B cell (primary cell): Measurements from ENCODE around the gene CIB1. TPM values are rescaled to one million over a fixed set of nuclear protein-coding genes. Genes with fewer than 3 reads are reported as not detected.

Experiments used
- ATAC-seq: fragments of 200-7000 bp; cut with Tn5 transposase; one replicate; pipeline ENCODE4 v1.10.0; 2021; ENCODE audit warnings: low read depth, mild to moderate bottlenecking, moderate number of reproducible peaks, moderate library complexity
- CTCF ChIA-PET: fragments of 350-600 bp; sonication (Branson Sonifier 250); formaldehyde crosslinking; loops from one replicate; lab custom pipeline; 2021; ENCODE audit warnings: antibody characterized with exemption, inconsistent platforms; lab: Charles Lee
- POLR2A ChIA-PET: fragments of 350-600 bp; sonication (Branson Sonifier 250); formaldehyde crosslinking; loops from one replicate; lab custom pipeline; 2021; ENCODE audit warnings: antibody characterized with exemption; lab: Charles Lee
- DNase-seq: peaks from one replicate; pipeline ENCODE4 v3.0.0; 2013
- H2AFZ ChIP-seq: 2 replicates; pipeline ENCODE4 v1.6.1; 2012; ENCODE audit warnings: mild to moderate bottlenecking, low read depth, low read length; ENCODE audit not compliant: insufficient read depth, poor library complexity, severe bottlenecking
- H3K27ac ChIP-seq, 2 donors: 1 replicate in 1 of 2; 2 replicates in 1 of 2; pipeline ENCODE4 v1.5.1; 2012 to 2013; ENCODE audit warnings: low read length in 2 of 2, mild to moderate bottlenecking in 2 of 2, moderate library complexity in 1 of 2
- H3K27me3 ChIP-seq, 4 experiments: fragments of 200-600 bp in 1 of 4; sonication (generic) in 1 of 4; replicated peaks in 1 of 4; 1 replicate in 2 of 4; 2 replicates in 2 of 4; pipeline versions ENCODE4 v1.6.1 to v1.7.0; 2013 to 2016; ENCODE audit warnings: low read length in 3 of 4, mild to moderate bottlenecking in 2 of 4, mixed read lengths in 1 of 4, moderate library complexity in 1 of 4; ENCODE audit not compliant: insufficient read depth in 4 of 4, control insufficient read depth in 3 of 4; ENCODE audit errors: control extremely low read depth in 1 of 4
- H3K36me3 ChIP-seq, 2 experiments: replicated peaks in 1 of 2; 1 replicate in 1 of 2; 2 replicates in 1 of 2; pipeline versions ENCODE4 v1.6.1 to v1.7.1; 2013; ENCODE audit warnings: low read length in 1 of 2; ENCODE audit not compliant: insufficient read depth in 2 of 2, control insufficient read depth in 1 of 2; ENCODE audit errors: control extremely low read depth in 1 of 2, extremely low read depth in 1 of 2
- H3K4me1 ChIP-seq, 2 donors: fragments of 200-600 bp in 1 of 2; sonication (generic) in 1 of 2; 1 replicate in 1 of 2; 2 replicates in 1 of 2; pipeline versions ENCODE4 v1.5.1 to v1.6.1; 2013 to 2017; ENCODE audit warnings: low read length in 2 of 2; ENCODE audit not compliant: control insufficient read depth in 2 of 2, insufficient read depth in 2 of 2
- H3K4me2 ChIP-seq: replicated peaks from 2 replicates; pipeline ENCODE3; 2012; ENCODE audit warnings: mild to moderate bottlenecking, low read depth, low read length; ENCODE audit not compliant: poor library complexity, severe bottlenecking
- H3K4me3 ChIP-seq, 5 experiments: fragments of 200-600 bp in 1 of 5; sonication (generic) in 1 of 5; 1 replicate in 3 of 5; 2 replicates in 2 of 5; pipeline versions ENCODE4 v1.5.1 to v1.7.0; 2011 to 2016; ENCODE audit warnings: low read length in 4 of 5, mild to moderate bottlenecking in 4 of 5, low read depth in 2 of 5, control low read depth in 1 of 5, moderate library complexity in 1 of 5; ENCODE audit not compliant: insufficient read depth in 1 of 5; ENCODE audit errors: control extremely low read depth in 1 of 5, extremely low read depth in 1 of 5
- H3K79me2 ChIP-seq: fragments of 200-600 bp; sonication (generic); one replicate; pipeline ENCODE4 v1.6.0; 2016; ENCODE audit warnings: low read length; ENCODE audit not compliant: control insufficient read depth, insufficient read depth
- H3K9ac ChIP-seq: fragments of 200-600 bp; sonication (generic); 2 replicates; pipeline ENCODE4 v1.6.1; 2017; ENCODE audit warnings: mild to moderate bottlenecking, low read length, moderate library complexity
- H3K9me3 ChIP-seq, 3 donors: one replicate each; pipeline versions ENCODE4 v1.6.1 to v1.7.1; 2013; ENCODE audit warnings: low read length in 2 of 3; ENCODE audit not compliant: control insufficient read depth in 2 of 3, insufficient read depth in 1 of 3; ENCODE audit errors: control extremely low read depth in 1 of 3
- H4K20me1 ChIP-seq: 2 replicates; pipeline ENCODE4 v1.6.0; 2012; ENCODE audit warnings: mild to moderate bottlenecking, low read length; ENCODE audit not compliant: insufficient read depth, control insufficient read depth, poor library complexity, severe bottlenecking
- H3K27ac Mint-ChIP-seq: one replicate; pipeline ENCODE4 v1.8.0; 2021; ENCODE audit warnings: mixed read lengths
- H3K27me3 Mint-ChIP-seq: one replicate; pipeline ENCODE4 v1.8.0; 2021; ENCODE audit warnings: mixed read lengths
- H3K4me1 Mint-ChIP-seq: one replicate; pipeline ENCODE4 v1.8.0; 2021; ENCODE audit warnings: mixed read lengths
- H3K4me3 Mint-ChIP-seq: one replicate; pipeline ENCODE4 v1.8.0; 2021; ENCODE audit warnings: mixed read lengths
- H3K9me3 Mint-ChIP-seq: one replicate; pipeline ENCODE4 v1.8.0; 2022; ENCODE audit warnings: mixed read lengths; ENCODE audit not compliant: insufficient read depth
- EZH2 ChIP-seq: IDR thresholded peaks from 2 replicates; pipeline ENCODE4 v1.6.1; 2012; ENCODE audit warnings: borderline replicate concordance, low read depth, mild to moderate bottlenecking, moderate library complexity, low read length; ENCODE audit not compliant: insufficient read depth, poor library complexity, severe bottlenecking
- WGBS: methylation state at CpG from one replicate; pipeline ENCODE4 v1.1.5; 2013; ENCODE audit warnings: missing lambda C conversion rate; ENCODE audit not compliant: insufficient coverage; 5-methylcytosine and 5-hydroxymethylcytosine counted together
- intact Hi-C: fragments of 100-400 bp; cut with micrococcal nuclease; formaldehyde crosslinking; loops from one replicate; pipeline ENCODE4 v1.10.0; 2022
- polyA plus RNA-seq: library from polyadenylated mRNA; depleted of rRNA; stranded (reverse); fragments of >200 nt; gene quantifications from 2 replicates; pipeline ENCODE4 v1.2.3, GENCODE V29; 2012
- total RNA-seq, 2 donors: library from RNA; stranded (reverse); fragments of 120-200 nt in 1 of 2; gene quantifications; 1 replicate in 1 of 2; 2 replicates in 1 of 2; pipeline versions ENCODE4 v1.2.3 to v1.2.4, GENCODE V29; 2013 to 2022
- TF ChIP-seq, protein P1 (sequence below): fragments of 200-600 bp; IDR thresholded peaks from one replicate; pipeline ENCODE4 v1.8.0; 2022; ENCODE audit warnings: antibody characterized with exemption, mild to moderate bottlenecking

Gene CIB1
- total and polyA plus RNA-seq, 2 donors (not counting 1 experiment from before 2014, with no cell fraction given), result 153 to 157 TPM

GRCh38 chr15:90228960-90229359 lies 4.8 kb downstream of the CIB1 start:
- Histone ChIP-seq H3K4me3 (no peak overlapping the region), H3K27ac (peak overlapping the region in 1 of 2 donors; percentile 99), H3K79me2 (peaks cover 43% of the 10 kb centered on the region), H3K9ac (no peak overlapping the region), H3K4me2 (no peak overlapping the region), H2AFZ (no peak overlapping the region), H3K9me3 (no peaks in the 10 kb centered on the region), H4K20me1 (peaks cover 56% of the 10 kb centered on the region), H3K4me1 (peaks cover 32 to 40% of the 10 kb centered on the region in 2 donors), H3K36me3 (peaks cover 0 to 72% of the 10 kb centered on the region in 2 experiments), H3K27me3 (no peaks in the 10 kb centered on the region)
- Mint-ChIP-seq H3K27ac (peak overlapping the region; percentile 78), H3K4me1 (peaks cover 42% of the 10 kb centered on the region), H3K4me3 (no peak overlapping the region), H3K9me3 (no peaks in the 10 kb centered on the region), H3K27me3 (no peaks in the 10 kb centered on the region)
- intact Hi-C loops, result no loop called here
- ATAC-seq (no peak), DNase-seq (no peak)
- ChIA-PET POLR2A (no interaction called here), CTCF (interaction anchor here (0.6 to 0.8 kb wide), 3 partner anchors 57 to 710 kb away, joined by 3 to 5 read pairs (median 4); no protein-coding TSS in a partner anchor)
- 98% methylated on average over 14 of the region's 15 CpGs for WGBS
- TF ChIP-seq, protein P1, sequence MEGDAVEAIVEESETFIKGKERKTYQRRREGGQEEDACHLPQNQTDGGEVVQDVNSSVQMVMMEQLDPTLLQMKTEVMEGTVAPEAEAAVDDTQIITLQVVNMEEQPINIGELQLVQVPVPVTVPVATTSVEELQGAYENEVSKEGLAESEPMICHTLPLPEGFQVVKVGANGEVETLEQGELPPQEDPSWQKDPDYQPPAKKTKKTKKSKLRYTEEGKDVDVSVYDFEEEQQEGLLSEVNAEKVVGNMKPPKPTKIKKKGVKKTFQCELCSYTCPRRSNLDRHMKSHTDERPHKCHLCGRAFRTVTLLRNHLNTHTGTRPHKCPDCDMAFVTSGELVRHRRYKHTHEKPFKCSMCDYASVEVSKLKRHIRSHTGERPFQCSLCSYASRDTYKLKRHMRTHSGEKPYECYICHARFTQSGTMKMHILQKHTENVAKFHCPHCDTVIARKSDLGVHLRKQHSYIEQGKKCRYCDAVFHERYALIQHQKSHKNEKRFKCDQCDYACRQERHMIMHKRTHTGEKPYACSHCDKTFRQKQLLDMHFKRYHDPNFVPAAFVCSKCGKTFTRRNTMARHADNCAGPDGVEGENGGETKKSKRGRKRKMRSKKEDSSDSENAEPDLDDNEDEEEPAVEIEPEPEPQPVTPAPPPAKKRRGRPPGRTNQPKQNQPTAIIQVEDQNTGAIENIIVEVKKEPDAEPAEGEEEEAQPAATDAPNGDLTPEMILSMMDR, result no peak
- TF ChIP-seq EZH2, result no peak
